HG02885 (cell line): ENCODE measurements around the gene MOGAT3.
A peak's percentile ranks its signal among the peaks of the same experiment; 100 is the strongest.

Experiments
- ATAC-seq: cut with Tn5 transposase; IDR thresholded peaks from one replicate; pipeline ENCODE4 v1.9.1; 2021; ENCODE audit warnings: mild to moderate bottlenecking; ENCODE audit not compliant: unreplicated experiment, poor library complexity

MOGAT3 gene

GRCh38 chr7:101163279-101164070 is 37.4 kb downstream of the MOGAT3 start:
- ATAC-seq = no peak

- ATAC-seq = no peak
Observed at GRCh38 chr7:101162551-101163278, 38.1 kb downstream of the MOGAT3 start.

GRCh38 chr7:101161692-101162471 is 39.0 kb downstream of the MOGAT3 start:
- ATAC-seq = no peak

- no peak for ATAC-seq
Observed at GRCh38 chr7:101160910-101161309, 39.9 kb downstream of the MOGAT3 start.

GRCh38 chr7:101159696-101160674 is 40.9 kb downstream of the MOGAT3 start:
- no peak for ATAC-seq

GRCh38 chr7:101156866-101157589 is 43.8 kb downstream of the MOGAT3 start:
- no peak for ATAC-seq

GRCh38 chr7:101156277-101156676 is 44.6 kb downstream of the MOGAT3 start:
- ATAC-seq = no peak

GRCh38 chr7:101155303-101155702 is 45.5 kb downstream of the MOGAT3 start:
- no peak for ATAC-seq

- peak; percentile 12 for ATAC-seq
Observed at GRCh38 chr7:101154693-101155102, 46.1 kb downstream of the MOGAT3 start.

- ATAC-seq = peak; percentile 83
Observed at GRCh38 chr7:101153969-101154692, 46.7 kb downstream of the MOGAT3 start, which contains the start of gene AP1S1. Gene AP1S1 (plus strand): TSS chr7:101154476. CDS start chr7:101154515, 39 bp downstream.

GRCh38 chr7:101151908-101152651 is 48.8 kb downstream of the MOGAT3 start:
- ATAC-seq = no peak
